ENCODE data around the gene GCNT1.
"Not testable (repeated sequence)": the region's sequence is repeated elsewhere in the genome, so short reads cannot be mapped to it uniquely, and the experiment has no call there.

The GCNT1 gene

GRCh38 chr9:76528642-76529190 is 69.7 kb downstream of the GCNT1 start:
- Histone ChIP-seq H3K27ac (no peak overlapping the region), H3K4me3 (no peak overlapping the region)

DNA sequence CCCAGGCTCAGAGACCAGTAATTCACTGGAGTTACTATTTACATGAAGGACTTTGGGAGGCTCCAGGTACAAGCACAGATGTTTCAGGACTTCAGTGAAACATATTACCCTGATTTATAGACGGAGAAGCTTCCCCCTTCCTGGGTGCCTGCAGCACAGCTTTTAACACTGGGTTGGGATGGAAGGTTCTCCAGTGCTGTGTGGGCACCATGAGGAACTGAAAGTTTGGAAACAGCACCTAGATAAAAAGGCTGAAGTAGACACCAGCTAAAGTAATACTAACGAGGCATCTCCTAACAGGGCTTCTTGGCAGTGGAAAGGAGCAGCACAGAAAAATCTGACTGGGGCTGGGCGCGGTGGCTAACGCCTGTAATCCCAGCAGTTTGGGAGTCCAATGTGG is 70.7 kb downstream of the GCNT1 start:
- H3K27ac ChIP-seq, result peak overlapping the region in 1 of 21 experiments; percentile 62
- H3K4me3 ChIP-seq, result no peak overlapping the region

DNA sequence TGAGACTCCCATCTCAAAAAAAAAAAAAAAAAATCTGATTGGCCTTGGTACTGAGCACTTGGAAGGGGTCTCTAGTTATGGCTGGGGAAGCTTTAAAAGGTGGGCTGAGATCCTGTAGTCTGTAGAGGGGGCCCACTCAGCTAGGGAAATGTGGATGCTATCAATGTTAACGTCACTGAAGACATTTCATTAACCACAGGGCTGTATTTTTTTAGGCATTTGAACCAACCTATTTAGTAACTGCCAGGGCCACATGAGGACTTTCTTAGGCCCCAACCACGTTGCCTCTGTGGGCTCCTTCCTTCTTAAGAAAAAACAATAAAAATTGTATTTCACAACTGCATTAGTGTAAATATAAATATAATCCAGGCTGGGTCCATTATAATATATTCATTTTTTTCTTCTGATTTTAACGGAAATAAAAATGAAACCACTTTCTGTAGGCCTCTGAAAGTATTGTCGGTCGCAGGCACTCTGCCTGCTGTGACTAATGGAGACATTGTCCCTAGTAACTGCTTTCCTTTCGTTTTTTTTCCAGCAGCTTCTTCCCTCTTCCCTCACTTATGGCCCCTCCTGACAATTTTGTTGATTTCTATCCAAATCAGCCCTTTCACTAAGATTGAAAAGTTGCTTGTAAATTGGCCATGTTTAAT is 71.6 kb downstream of the GCNT1 start:
- Histone ChIP-seq H3K27ac (peak overlapping the region in 11 of 21 experiments; percentile 12 to 80 (median 31)), H3K4me3 (no peak overlapping the region)

GRCh38 chr9:76531231-76531780 is 72.3 kb downstream of the GCNT1 start:
- H3K27ac ChIP-seq, result peak overlapping the region in 3 of 21 experiments; percentile 55 to 80 (median 62)
- no peak overlapping the region for H3K4me3 ChIP-seq

GRCh38 chr9:76532877-76533276 is 73.9 kb downstream of the GCNT1 start:
- H3K4me3 ChIP-seq, H3K27ac ChIP-seq: not testable (repeated sequence)

DNA sequence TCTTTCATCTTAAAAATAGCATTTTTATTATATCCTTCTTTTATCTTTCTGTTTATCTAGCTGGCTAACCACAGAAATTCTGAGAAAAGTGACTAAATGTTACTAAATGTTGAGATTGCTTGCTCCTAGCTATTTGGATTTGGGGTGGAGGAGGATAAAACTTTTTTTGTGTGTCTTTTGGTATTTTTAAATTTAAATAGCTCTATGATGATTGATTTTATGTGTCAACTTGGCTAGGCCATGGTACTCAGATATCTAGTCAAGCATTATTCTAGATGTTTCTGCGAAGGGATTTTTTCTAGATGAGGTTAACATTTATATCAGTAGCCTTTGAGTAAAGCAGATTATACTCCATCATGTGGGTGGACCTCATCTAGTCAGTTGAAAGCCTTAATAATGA is 75.0 kb downstream of the GCNT1 start:
- H3K4me3 ChIP-seq, result no peak overlapping the region
- peak overlapping the region in 1 of 21 experiments; percentile 7 for H3K27ac ChIP-seq

DNA sequence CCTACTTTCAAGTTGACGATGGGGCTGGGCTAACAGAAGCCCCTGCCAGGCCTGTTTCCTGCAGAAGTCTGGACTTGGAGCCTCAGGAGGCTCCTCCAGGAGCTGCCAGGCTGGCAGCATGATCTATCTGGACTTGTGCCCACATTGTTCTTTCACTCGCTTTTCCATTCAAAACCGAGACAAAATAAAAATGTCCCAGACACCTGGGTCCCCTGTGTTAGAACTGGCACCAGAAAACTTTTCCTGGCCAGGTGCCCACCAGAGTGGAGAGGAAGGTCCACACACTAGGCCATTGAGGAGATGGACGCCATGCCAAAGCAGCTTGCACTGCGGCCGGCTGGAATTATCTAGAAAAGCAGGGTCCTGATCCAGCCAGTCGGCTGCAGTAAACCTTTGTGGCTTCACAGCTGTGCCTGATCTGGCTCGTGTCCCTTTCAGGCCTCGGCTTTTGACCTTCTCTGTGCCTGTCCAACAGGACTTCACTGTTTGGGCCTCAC is 78.2 kb downstream of the GCNT1 start:
- no peak overlapping the region for H3K4me3 ChIP-seq
- peak overlapping the region in 1 of 21 experiments; percentile 11 for H3K27ac ChIP-seq

GRCh38 chr9:76539180-76539579 is 80.2 kb downstream of the GCNT1 start:
- Histone ChIP-seq H3K27ac (no peak overlapping the region), H3K4me3 (no peak overlapping the region)

DNA sequence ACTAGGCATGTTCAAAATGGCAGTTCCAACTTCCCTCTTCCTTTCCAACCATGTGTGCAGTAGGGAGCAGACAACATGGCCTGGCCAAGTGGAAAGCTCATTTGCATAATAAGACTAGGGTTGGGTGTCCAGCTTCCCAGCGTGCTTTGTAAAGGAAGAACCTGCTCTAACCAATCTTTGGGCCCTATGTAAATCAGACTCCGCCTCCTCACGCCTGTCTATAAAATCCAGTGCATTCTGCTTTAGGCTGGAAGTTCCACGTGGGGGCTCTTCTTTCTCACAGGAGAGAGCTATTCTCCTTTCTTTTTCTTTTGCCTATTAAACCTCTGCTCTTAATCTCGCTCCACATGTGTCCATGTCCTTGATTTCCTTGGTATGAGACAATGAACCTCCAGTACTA is 83.4 kb downstream of the GCNT1 start:
- Histone ChIP-seq H3K4me3 (no peak overlapping the region), H3K27ac (no peak overlapping the region)

GRCh38 chr9:76545191-76545590 is 86.2 kb downstream of the GCNT1 start:
- no peak overlapping the region for H3K4me3 ChIP-seq
- no peak overlapping the region for H3K27ac ChIP-seq

GRCh38 chr9:76552181-76552580 is 93.2 kb downstream of the GCNT1 start:
- Histone ChIP-seq H3K27ac (no peak overlapping the region), H3K4me3 (no peak overlapping the region)

DNA sequence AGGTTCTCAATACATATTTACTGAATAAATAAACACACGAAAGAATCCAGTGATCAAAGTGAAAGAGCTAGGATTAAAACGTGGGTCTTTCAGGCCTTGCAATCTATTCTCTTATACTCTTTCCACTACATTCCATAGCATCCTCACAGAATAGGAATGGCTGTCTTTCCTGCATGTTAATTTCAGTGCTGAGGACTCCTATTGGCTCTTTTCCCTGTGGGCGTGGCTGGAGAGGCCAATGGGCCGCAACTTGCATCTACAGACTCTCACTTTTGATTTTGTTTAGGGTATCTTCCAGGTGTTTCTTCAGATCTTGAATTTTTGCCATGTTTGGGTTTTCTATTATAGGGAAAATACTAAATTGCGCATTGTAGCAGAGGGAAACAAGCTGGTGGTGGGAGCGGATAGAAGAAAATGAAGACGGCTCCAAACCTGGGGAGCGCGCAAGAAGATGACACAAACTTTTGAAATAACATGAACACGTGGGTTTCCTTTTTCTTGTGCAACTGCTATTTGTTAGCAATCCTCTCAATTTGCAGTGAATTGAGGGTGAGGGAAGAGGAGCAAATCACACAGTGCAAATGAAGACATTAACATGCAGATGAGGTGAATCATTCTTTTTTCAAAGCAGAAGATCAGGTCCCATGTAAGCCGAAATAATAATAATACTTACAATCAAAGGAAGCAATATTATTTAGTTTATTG is 93.9 kb downstream of the GCNT1 start:
- no peak overlapping the region for H3K27ac ChIP-seq
- no peak overlapping the region for H3K4me3 ChIP-seq

DNA sequence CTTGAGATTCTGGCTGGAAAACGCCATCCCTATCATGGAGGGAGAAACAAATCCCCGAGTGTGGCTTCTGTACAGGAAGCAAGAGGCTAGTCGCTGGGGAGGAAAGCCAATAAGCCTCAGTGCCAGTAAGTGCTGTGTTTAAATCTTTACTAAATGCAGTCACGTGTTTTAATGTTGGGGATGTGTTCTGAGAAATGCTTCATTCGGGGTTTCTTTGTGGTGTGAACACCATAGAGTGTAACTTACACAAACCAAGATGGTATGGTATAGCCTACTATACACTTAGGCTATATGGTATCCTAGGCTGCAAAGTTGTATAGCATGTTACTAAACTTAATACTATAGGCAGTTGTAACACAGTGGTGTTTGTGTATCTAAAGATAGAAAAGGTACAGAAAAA is 94.7 kb downstream of the GCNT1 start:
- Histone ChIP-seq H3K27ac (no peak overlapping the region), H3K4me3 (no peak overlapping the region)

Data from skin epidermis (tissue), 12 donors.